ENCODE measurements around the gene PRKN.

The PRKN gene

GRCh38 chr6:161417717-161418462, 1309.7 kb downstream of the PRKN start:
- DNase-seq (ENCODE audit: low read depth in 2 of 2), result no peak

GRCh38 chr6:161415302-161415855, 1312.2 kb downstream of the PRKN start:
- DNase-seq (ENCODE audit: low read depth in 2 of 2), result no peak

GRCh38 chr6:161414707-161415106, 1312.9 kb downstream of the PRKN start:
- no peak for DNase-seq (ENCODE audit: low read depth in 2 of 2)

GRCh38 chr6:161414180-161414579, 1313.4 kb downstream of the PRKN start:
- DNase-seq (ENCODE audit: low read depth in 2 of 2), result no peak

- no peak for DNase-seq (ENCODE audit: low read depth in 2 of 2)
Measured at GRCh38 chr6:161413355-161413771, 1314.2 kb downstream of the PRKN start.

- DNase-seq (ENCODE audit: low read depth in 2 of 2), result no peak
Measured at GRCh38 chr6:161412795-161413194, 1314.8 kb downstream of the PRKN start.

GRCh38 chr6:161411265-161411944, 1316.2 kb downstream of the PRKN start:
- no peak for DNase-seq (ENCODE audit: low read depth in 2 of 2)

GRCh38 chr6:161410736-161411135, 1316.8 kb downstream of the PRKN start:
- DNase-seq (ENCODE audit: low read depth in 2 of 2), result no peak

- no peak for DNase-seq (ENCODE audit: low read depth in 2 of 2)
Measured at GRCh38 chr6:161410076-161410475, 1317.5 kb downstream of the PRKN start.

- DNase-seq (ENCODE audit: low read depth in 2 of 2), result no peak
Measured at GRCh38 chr6:161409353-161409752, 1318.2 kb downstream of the PRKN start.

- no peak for DNase-seq (ENCODE audit: low read depth in 2 of 2)
Measured at GRCh38 chr6:161408041-161408440, 1319.5 kb downstream of the PRKN start.

GRCh38 chr6:161407581-161407980, 1320.0 kb downstream of the PRKN start:
- no peak for DNase-seq (ENCODE audit: low read depth in 2 of 2)

GRCh38 chr6:161407115-161407514, 1320.5 kb downstream of the PRKN start:
- DNase-seq (ENCODE audit: low read depth in 2 of 2), result no peak

- no peak for DNase-seq (ENCODE audit: low read depth in 2 of 2)
Measured at GRCh38 chr6:161406646-161407045, 1320.9 kb downstream of the PRKN start.

GRCh38 chr6:161405418-161405817, 1322.1 kb downstream of the PRKN start:
- DNase-seq (ENCODE audit: low read depth in 2 of 2), result no peak

GRCh38 chr6:161403717-161404116, 1323.8 kb downstream of the PRKN start:
- DNase-seq (ENCODE audit: low read depth in 2 of 2), result no peak

- no peak for DNase-seq (ENCODE audit: low read depth in 2 of 2)
Measured at GRCh38 chr6:161401587-161402309, 1325.8 kb downstream of the PRKN start.

- no peak for DNase-seq (ENCODE audit: low read depth in 2 of 2)
Measured at GRCh38 chr6:161400671-161401070, 1326.9 kb downstream of the PRKN start.

- DNase-seq (ENCODE audit: low read depth in 2 of 2), result no peak
Measured at GRCh38 chr6:161396539-161396938, 1331.0 kb downstream of the PRKN start.

- no peak for DNase-seq (ENCODE audit: low read depth in 2 of 2)
Measured at GRCh38 chr6:161395716-161396231, 1331.8 kb downstream of the PRKN start.

- no peak for DNase-seq (ENCODE audit: low read depth in 2 of 2)
Measured at GRCh38 chr6:161394437-161394836, 1333.1 kb downstream of the PRKN start.

GRCh38 chr6:161393839-161394364, 1333.7 kb downstream of the PRKN start:
- DNase-seq (ENCODE audit: low read depth in 2 of 2), result peak; percentile 16 to 32

Measured in stimulated activated CD4-positive, alpha-beta T cell treated with anti-CD3 and anti-CD28 coated beads, Interleukin-12 subunit alpha, Interleukin-12 subunit beta, amount 100 ng/mL, for 24 hours (primary cell).